ENCODE results near the gene VAMP8. TPM values are rescaled to one million over a fixed set of nuclear protein-coding genes. Genes with fewer than 3 reads are reported as not detected.
A peak's percentile ranks its signal among the peaks of the same experiment; 100 is the strongest.

Gene VAMP8
- total RNA-seq, 1 experiment from 2014 or later, result 52.0 TPM

DNA sequence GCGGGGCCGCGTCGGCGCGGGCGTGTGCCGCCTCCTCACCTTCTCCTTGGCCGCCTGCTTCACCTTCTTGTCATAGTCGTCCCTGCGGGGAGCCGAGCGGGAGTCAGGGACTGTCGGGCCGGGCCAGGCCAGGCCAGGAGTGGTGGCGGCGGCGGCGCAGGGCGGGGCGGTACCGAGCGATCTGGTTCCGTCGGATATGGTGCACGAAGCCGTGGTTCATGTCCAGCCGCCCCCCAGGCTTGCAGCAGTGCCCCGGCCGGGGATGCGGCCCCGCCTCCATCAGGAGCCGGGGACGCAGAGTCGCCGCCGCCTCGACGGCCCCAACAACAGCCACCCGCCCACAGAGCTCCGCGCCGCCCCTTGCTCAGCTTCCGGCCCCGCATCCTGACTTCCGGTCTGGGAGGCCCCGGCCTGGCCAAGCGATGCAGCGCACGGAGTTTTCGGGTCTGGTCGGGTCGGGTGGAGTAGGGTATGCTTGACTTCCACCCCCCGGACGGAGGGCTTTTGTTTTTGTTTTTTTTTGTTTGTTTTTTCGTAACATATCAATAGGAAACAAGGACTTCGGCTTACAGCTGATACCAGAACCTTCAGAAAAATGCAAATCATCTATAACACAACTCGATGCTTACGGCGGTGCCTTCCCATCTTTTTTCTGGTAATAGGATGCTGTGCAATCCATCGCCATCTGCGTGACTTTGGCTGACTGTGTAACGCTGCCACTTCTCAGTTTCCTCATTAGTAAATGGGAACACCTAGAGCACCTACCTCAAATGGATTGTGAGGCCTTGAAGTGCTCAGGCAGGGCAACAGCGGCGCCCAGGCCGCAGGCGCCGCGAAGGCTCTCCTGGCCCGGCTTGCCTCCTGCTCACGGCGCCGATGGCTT, 34.6 kb downstream of the VAMP8 start, which contains the start of gene C2orf68:
C2orf68 (minus strand) TSS at position 362 of the 883 bp plus-strand sequence; CDS start at position 280, 82 bp downstream.
- CTCF ChIA-PET, result interaction anchor here (0.7 to 2.9 kb wide), 5 partner anchors 9 to 158 kb away, joined by 3 to 17 read pairs (median 3); partner anchors contain the start of gene TMEM150A
- peak within 1 kb of the TSS; percentile 98 for H3K4me3 Mint-ChIP-seq
- TF ChIP-seq JAZF1 (CRISPR knock-in tag; IDR thresholded peaks at IDR 0.05) (no peak), NFATC4 (CRISPR knock-in tag; IDR thresholded peaks at IDR 0.05) (no peak), SMAD4 (CRISPR knock-in tag; IDR thresholded peaks at IDR 0.05) (peak; percentile 62; the same call in 1 of the 2 replicates), ZNF423 (CRISPR knock-in tag; IDR thresholded peaks at IDR 0.05) (no peak), ELF4 (CRISPR knock-in tag; IDR thresholded peaks at IDR 0.05; ENCODE audit: low read depth) (no peak; the same call in 1 of the 2 replicates), FOXJ3 (CRISPR knock-in tag; IDR thresholded peaks at IDR 0.05; ENCODE audit: borderline replicate concordance) (no peak), GRHL2 (CRISPR knock-in tag; IDR thresholded peaks at IDR 0.05; ENCODE audit: insufficient replicate concordance, severe bottlenecking) (no peak), ZNF671 (CRISPR knock-in tag; IDR thresholded peaks at IDR 0.05) (no peak), CBFB (CRISPR knock-in tag; IDR thresholded peaks at IDR 0.05; ENCODE audit: low read depth) (no peak), NFE2L1 (CRISPR knock-in tag; IDR thresholded peaks at IDR 0.05) (no peak), SMAD3 (CRISPR knock-in tag; IDR thresholded peaks at IDR 0.05; ENCODE audit: borderline replicate concordance) (peak; percentile 8; the same call in 1 of the 2 replicates), ZNF416 (CRISPR knock-in tag; IDR thresholded peaks at IDR 0.05) (no peak), KAT7 (CRISPR knock-in tag; IDR thresholded peaks at IDR 0.05; ENCODE audit: borderline replicate concordance) (no peak), CREB1 (CRISPR knock-in tag; IDR thresholded peaks at IDR 0.05) (no peak), ZNF138 (CRISPR knock-in tag; conservative IDR thresholded peaks at IDR 0.05) (no peak)
- TF ChIP-seq, protein P1, sequence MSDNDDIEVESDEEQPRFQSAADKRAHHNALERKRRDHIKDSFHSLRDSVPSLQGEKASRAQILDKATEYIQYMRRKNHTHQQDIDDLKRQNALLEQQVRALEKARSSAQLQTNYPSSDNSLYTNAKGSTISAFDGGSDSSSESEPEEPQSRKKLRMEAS (CRISPR knock-in tag; IDR thresholded peaks at IDR 0.05), result peak; percentile 67
- TF ChIP-seq, protein P2, sequence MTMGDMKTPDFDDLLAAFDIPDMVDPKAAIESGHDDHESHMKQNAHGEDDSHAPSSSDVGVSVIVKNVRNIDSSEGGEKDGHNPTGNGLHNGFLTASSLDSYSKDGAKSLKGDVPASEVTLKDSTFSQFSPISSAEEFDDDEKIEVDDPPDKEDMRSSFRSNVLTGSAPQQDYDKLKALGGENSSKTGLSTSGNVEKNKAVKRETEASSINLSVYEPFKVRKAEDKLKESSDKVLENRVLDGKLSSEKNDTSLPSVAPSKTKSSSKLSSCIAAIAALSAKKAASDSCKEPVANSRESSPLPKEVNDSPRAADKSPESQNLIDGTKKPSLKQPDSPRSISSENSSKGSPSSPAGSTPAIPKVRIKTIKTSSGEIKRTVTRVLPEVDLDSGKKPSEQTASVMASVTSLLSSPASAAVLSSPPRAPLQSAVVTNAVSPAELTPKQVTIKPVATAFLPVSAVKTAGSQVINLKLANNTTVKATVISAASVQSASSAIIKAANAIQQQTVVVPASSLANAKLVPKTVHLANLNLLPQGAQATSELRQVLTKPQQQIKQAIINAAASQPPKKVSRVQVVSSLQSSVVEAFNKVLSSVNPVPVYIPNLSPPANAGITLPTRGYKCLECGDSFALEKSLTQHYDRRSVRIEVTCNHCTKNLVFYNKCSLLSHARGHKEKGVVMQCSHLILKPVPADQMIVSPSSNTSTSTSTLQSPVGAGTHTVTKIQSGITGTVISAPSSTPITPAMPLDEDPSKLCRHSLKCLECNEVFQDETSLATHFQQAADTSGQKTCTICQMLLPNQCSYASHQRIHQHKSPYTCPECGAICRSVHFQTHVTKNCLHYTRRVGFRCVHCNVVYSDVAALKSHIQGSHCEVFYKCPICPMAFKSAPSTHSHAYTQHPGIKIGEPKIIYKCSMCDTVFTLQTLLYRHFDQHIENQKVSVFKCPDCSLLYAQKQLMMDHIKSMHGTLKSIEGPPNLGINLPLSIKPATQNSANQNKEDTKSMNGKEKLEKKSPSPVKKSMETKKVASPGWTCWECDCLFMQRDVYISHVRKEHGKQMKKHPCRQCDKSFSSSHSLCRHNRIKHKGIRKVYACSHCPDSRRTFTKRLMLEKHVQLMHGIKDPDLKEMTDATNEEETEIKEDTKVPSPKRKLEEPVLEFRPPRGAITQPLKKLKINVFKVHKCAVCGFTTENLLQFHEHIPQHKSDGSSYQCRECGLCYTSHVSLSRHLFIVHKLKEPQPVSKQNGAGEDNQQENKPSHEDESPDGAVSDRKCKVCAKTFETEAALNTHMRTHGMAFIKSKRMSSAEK (CRISPR knock-in tag; IDR thresholded peaks at IDR 0.05; ENCODE audit: borderline replicate concordance), result no peak
- TF ChIP-seq, protein P3, sequence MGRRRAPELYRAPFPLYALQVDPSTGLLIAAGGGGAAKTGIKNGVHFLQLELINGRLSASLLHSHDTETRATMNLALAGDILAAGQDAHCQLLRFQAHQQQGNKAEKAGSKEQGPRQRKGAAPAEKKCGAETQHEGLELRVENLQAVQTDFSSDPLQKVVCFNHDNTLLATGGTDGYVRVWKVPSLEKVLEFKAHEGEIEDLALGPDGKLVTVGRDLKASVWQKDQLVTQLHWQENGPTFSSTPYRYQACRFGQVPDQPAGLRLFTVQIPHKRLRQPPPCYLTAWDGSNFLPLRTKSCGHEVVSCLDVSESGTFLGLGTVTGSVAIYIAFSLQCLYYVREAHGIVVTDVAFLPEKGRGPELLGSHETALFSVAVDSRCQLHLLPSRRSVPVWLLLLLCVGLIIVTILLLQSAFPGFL (CRISPR knock-in tag; IDR thresholded peaks at IDR 0.05; ENCODE audit: borderline replicate concordance), result 0 out of 2 replicates have a peak, but pooled peaks have one; percentile 44
- TF ChIP-seq, protein P4, sequence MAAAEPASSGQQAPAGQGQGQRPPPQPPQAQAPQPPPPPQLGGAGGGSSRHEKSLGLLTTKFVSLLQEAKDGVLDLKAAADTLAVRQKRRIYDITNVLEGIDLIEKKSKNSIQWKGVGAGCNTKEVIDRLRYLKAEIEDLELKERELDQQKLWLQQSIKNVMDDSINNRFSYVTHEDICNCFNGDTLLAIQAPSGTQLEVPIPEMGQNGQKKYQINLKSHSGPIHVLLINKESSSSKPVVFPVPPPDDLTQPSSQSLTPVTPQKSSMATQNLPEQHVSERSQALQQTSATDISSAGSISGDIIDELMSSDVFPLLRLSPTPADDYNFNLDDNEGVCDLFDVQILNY (CRISPR knock-in tag; IDR thresholded peaks at IDR 0.05), result no peak; the same call in 1 of the 2 replicates
- TF ChIP-seq, protein P5, sequence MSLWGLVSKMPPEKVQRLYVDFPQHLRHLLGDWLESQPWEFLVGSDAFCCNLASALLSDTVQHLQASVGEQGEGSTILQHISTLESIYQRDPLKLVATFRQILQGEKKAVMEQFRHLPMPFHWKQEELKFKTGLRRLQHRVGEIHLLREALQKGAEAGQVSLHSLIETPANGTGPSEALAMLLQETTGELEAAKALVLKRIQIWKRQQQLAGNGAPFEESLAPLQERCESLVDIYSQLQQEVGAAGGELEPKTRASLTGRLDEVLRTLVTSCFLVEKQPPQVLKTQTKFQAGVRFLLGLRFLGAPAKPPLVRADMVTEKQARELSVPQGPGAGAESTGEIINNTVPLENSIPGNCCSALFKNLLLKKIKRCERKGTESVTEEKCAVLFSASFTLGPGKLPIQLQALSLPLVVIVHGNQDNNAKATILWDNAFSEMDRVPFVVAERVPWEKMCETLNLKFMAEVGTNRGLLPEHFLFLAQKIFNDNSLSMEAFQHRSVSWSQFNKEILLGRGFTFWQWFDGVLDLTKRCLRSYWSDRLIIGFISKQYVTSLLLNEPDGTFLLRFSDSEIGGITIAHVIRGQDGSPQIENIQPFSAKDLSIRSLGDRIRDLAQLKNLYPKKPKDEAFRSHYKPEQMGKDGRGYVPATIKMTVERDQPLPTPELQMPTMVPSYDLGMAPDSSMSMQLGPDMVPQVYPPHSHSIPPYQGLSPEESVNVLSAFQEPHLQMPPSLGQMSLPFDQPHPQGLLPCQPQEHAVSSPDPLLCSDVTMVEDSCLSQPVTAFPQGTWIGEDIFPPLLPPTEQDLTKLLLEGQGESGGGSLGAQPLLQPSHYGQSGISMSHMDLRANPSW (CRISPR knock-in tag; conservative IDR thresholded peaks at IDR 0.05; ENCODE audit: low read depth), result no peak
- TF ChIP-seq, protein P6, sequence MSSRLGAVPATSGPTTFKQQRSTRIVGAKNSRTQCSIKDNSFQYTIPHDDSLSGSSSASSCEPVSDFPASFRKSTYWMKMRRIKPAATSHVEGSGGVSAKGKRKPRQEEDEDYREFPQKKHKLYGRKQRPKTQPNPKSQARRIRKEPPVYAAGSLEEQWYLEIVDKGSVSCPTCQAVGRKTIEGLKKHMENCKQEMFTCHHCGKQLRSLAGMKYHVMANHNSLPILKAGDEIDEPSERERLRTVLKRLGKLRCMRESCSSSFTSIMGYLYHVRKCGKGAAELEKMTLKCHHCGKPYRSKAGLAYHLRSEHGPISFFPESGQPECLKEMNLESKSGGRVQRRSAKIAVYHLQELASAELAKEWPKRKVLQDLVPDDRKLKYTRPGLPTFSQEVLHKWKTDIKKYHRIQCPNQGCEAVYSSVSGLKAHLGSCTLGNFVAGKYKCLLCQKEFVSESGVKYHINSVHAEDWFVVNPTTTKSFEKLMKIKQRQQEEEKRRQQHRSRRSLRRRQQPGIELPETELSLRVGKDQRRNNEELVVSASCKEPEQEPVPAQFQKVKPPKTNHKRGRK (CRISPR knock-in tag; IDR thresholded peaks at IDR 0.05; ENCODE audit: borderline replicate concordance), result no peak
- TF ChIP-seq, protein P7, sequence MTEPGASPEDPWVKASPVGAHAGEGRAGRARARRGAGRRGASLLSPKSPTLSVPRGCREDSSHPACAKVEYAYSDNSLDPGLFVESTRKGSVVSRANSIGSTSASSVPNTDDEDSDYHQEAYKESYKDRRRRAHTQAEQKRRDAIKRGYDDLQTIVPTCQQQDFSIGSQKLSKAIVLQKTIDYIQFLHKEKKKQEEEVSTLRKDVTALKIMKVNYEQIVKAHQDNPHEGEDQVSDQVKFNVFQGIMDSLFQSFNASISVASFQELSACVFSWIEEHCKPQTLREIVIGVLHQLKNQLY (CRISPR knock-in tag; IDR thresholded peaks at IDR 0.05), result no peak
- TF ChIP-seq, protein P8, sequence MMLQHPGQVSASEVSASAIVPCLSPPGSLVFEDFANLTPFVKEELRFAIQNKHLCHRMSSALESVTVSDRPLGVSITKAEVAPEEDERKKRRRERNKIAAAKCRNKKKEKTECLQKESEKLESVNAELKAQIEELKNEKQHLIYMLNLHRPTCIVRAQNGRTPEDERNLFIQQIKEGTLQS (CRISPR knock-in tag; conservative IDR thresholded peaks at IDR 0.05), result no peak

More for the DNA sequence above, 34.6 kb downstream of the VAMP8 start, which contains the start of gene C2orf68:
- peaks cover 4% of the 10 kb centered on the region; the same call in 1 of the 2 replicates for H3K4me1 Mint-ChIP-seq
- no peaks in the 10 kb centered on the region for H3K27me3 Mint-ChIP-seq (ENCODE audit: low read depth)
- peak; percentile 85 for ATAC-seq
- no peaks in the 10 kb centered on the region for H3K9me3 Mint-ChIP-seq
- POLR2A ChIA-PET, result interaction anchor here (0.6 to 1.4 kb wide), 10 partner anchors 8 to 258 kb away, joined by 3 to 8 read pairs (median 3); partner anchors contain the start of genes ELMOD3, GGCX, RETSAT and SH2D6
- peaks cover 24% of the 10 kb centered on the region for H3K36me3 Mint-ChIP-seq
- peak within 1 kb of the TSS; percentile 96 for H3K27ac Mint-ChIP-seq
- peak; percentile 92 for DNase-seq (ENCODE audit: low spot score)
